GM23338 (cell line): ENCODE measurements around the gene HCN2. TPM values are rescaled to one million over a fixed set of nuclear protein-coding genes. Genes with fewer than 3 reads are reported as not detected.

Experiments used
- ATAC-seq: fragments of 200-7000 bp; cut with Tn5 transposase; 3 replicates; pipeline ENCODE4 v1.9.1; 2020
- DNase-seq: peaks from one replicate; pipeline ENCODE4 v3.0.0-alpha.2; 2015; ENCODE audit warnings: low spot score
- H2AFZ ChIP-seq: fragments of 200-600 bp; sonication (generic); 2 replicates; pipeline ENCODE4 v1.8.0; 2016; ENCODE audit warnings: antibody characterized with exemption, mild to moderate bottlenecking, moderate library complexity
- H3F3A ChIP-seq: fragments of 200-600 bp; sonication (generic); replicated peaks from 2 replicates; pipeline ENCODE4 v1.8.0; 2017; ENCODE audit warnings: antibody characterized with exemption, mixed run types, low read depth
- H3K27ac ChIP-seq: fragments of 200-600 bp; sonication (generic); 2 replicates; pipeline ENCODE4 v1.6.1; 2016; ENCODE audit warnings: low read depth
- H3K27me3 ChIP-seq: fragments of 200-600 bp; sonication (generic); 2 replicates; pipeline ENCODE4 v1.8.0; 2016; ENCODE audit warnings: mild to moderate bottlenecking, mixed run types, moderate library complexity; ENCODE audit not compliant: insufficient read depth
- H3K36me3 ChIP-seq: fragments of 200-600 bp; sonication (generic); 2 replicates; pipeline ENCODE4 v1.8.0; 2016; ENCODE audit warnings: mild to moderate bottlenecking; ENCODE audit not compliant: insufficient read depth
- H3K4me1 ChIP-seq: fragments of 200-600 bp; sonication (generic); 2 replicates; pipeline ENCODE4 v1.8.0; 2016; ENCODE audit warnings: mild to moderate bottlenecking, moderate library complexity; ENCODE audit not compliant: insufficient read depth
- H3K4me2 ChIP-seq: fragments of 200-600 bp; sonication (generic); 2 replicates; pipeline ENCODE4 v1.7.1; 2017; ENCODE audit warnings: mixed run types
- H3K4me3 ChIP-seq: fragments of 200-600 bp; sonication (generic); 2 replicates; pipeline ENCODE4 v1.6.1; 2016; ENCODE audit warnings: mixed run types
- H3K79me2 ChIP-seq: fragments of 200-600 bp; sonication (generic); replicated peaks from 2 replicates; pipeline ENCODE4 v1.8.0; 2017; ENCODE audit warnings: mild to moderate bottlenecking; ENCODE audit not compliant: insufficient read depth
- H3K9me2 ChIP-seq: fragments of 200-600 bp; sonication (generic); 2 replicates; pipeline ENCODE4 v1.8.0; 2017; ENCODE audit not compliant: insufficient read depth
- H4K20me1 ChIP-seq: fragments of 200-600 bp; sonication (generic); replicated peaks from 2 replicates; pipeline ENCODE4 v1.8.0; 2017; ENCODE audit warnings: mild to moderate bottlenecking; ENCODE audit not compliant: insufficient read depth
- H3K27ac Mint-ChIP-seq: 2 replicates; pipeline ENCODE4 v1.8.0; 2020; ENCODE audit warnings: inconsistent platforms, mild to moderate bottlenecking, moderate library complexity, mixed read lengths
- H3K27me3 Mint-ChIP-seq: 3 replicates; pipeline ENCODE4 v1.8.0; 2022; ENCODE audit warnings: low read depth, mild to moderate bottlenecking, moderate library complexity, mixed read lengths, inconsistent platforms; ENCODE audit not compliant: insufficient read depth, poor library complexity
- H3K36me3 Mint-ChIP-seq: 3 replicates; pipeline ENCODE4 v1.8.0; 2021; ENCODE audit warnings: low read depth, mild to moderate bottlenecking, inconsistent platforms, moderate library complexity, mixed read lengths
- H3K4me1 Mint-ChIP-seq: 3 replicates; pipeline ENCODE4 v1.8.0; 2020; ENCODE audit warnings: mild to moderate bottlenecking, inconsistent platforms, mixed read lengths
- H3K4me3 Mint-ChIP-seq: 3 replicates; pipeline ENCODE4 v1.8.0; 2021; ENCODE audit warnings: moderate library complexity, mild to moderate bottlenecking, inconsistent platforms, mixed read lengths
- H3K9me3 Mint-ChIP-seq: 3 replicates; pipeline ENCODE4 v1.8.0; 2020; ENCODE audit warnings: moderate library complexity, mild to moderate bottlenecking, inconsistent platforms, mixed read lengths
- ETS1 ChIP-seq: IDR thresholded peaks from 2 replicates; pipeline ENCODE4 v1.6.1; 2016; ENCODE audit warnings: antibody characterized with exemption
- EZH2phosphoT487 ChIP-seq: fragments of 200-600 bp; sonication (generic); IDR thresholded peaks from one replicate; pipeline ENCODE4 v1.8.1; 2018; ENCODE audit warnings: antibody characterized with exemption; ENCODE audit not compliant: unreplicated experiment
- ZNF114 ChIP-seq: fragments of 250-450 bp; sonication (Bioruptor Pico); IDR thresholded peaks from 2 replicates; pipeline ENCODE4 v1.5.0; 2020; ENCODE audit warnings: mild to moderate bottlenecking, moderate library complexity
- ZNF462 ChIP-seq: fragments of 250-450 bp; sonication (Bioruptor Pico); IDR thresholded peaks from 2 replicates; pipeline ENCODE4 v1.5.0; 2020; ENCODE audit warnings: mild to moderate bottlenecking, moderate library complexity
- polyA plus RNA-seq: library from polyadenylated mRNA; unstranded; fragments of >200 nt; fragmentation: Nextera tagmentation; extraction: Ambion mirVana; gene quantifications from 2 replicates; pipeline ENCODE4 v1.2.1, GENCODE V29; 2016
- total RNA-seq: library from RNA; depleted of rRNA; stranded (reverse); fragments of >200 nt; shearing (Covaris generic); gene quantifications from 2 replicates; pipeline ENCODE4 v1.2.3, GENCODE V29; 2014

Gene HCN2
- total and polyA plus RNA-seq, 2 experiments from 2014 or later, result 0.06 to 2.9 TPM

GRCh38 chr19:611481-611868 lies 21.8 kb downstream of the HCN2 start (continued):
- TF ChIP-seq ETS1 (no peak), EZH2phosphoT487 (no peak), ZNF114 (no peak)

GRCh38 chr19:612941-613340 lies 23.3 kb downstream of the HCN2 start:
- no peaks in the 10 kb centered on the region for H3K36me3 ChIP-seq
- no peaks in the 10 kb centered on the region; the same call in none of the 2 replicates for H4K20me1 ChIP-seq
- DNase-seq (no peak), ATAC-seq (no peak)
- no peaks in the 10 kb centered on the region for H3K27me3 ChIP-seq
- no peak overlapping the region for H2AFZ ChIP-seq
- no peak overlapping the region for H3K4me2 ChIP-seq
- no peak overlapping the region for H3K4me3 ChIP-seq
- TF ChIP-seq ZNF462 (CRISPR knock-in tag), result no peak
- H3K9me2 ChIP-seq, result no peaks in the 10 kb centered on the region
- H3K36me3 Mint-ChIP-seq, result peaks cover 12% of the 10 kb centered on the region; the same call in 2 of the 3 replicates
- H3K4me1 ChIP-seq, result no peaks in the 10 kb centered on the region
- no peak overlapping the region for H3K27ac ChIP-seq
- H3K4me1 Mint-ChIP-seq, result peaks cover 6% of the 10 kb centered on the region
- no peak overlapping the region for H3K27ac Mint-ChIP-seq
- H3K27me3 Mint-ChIP-seq, result peaks cover 17% of the 10 kb centered on the region
- no peaks in the 10 kb centered on the region for H3K79me2 ChIP-seq
- H3F3A ChIP-seq, result no peaks in the 10 kb centered on the region
- no peaks in the 10 kb centered on the region for H3K9me3 Mint-ChIP-seq
- no peak overlapping the region for H3K4me3 Mint-ChIP-seq
